ENCODE data around the gene SLC38A8. TPM values are rescaled to one million over a fixed set of nuclear protein-coding genes. Genes with fewer than 3 reads are reported as not detected.

The SLC38A8 gene
- total RNA-seq, 1 donor = not detected

- no peak overlapping the region for H3K4me3 ChIP-seq (ENCODE audit: low read depth, low read length)
- peak; percentile 10 for TF ChIP-seq CTCF (IDR thresholded peaks at IDR 0.05; ENCODE audit: insufficient read depth, low read length)
- no peak for DNase-seq (ENCODE audit: low read depth)
These were observed 45.9 kb downstream of the SLC38A8 start for GRCh38 chr16:83996481-83997252.

- no peak overlapping the region for H3K4me3 ChIP-seq (ENCODE audit: low read depth, low read length)
- TF ChIP-seq CTCF (IDR thresholded peaks at IDR 0.05; ENCODE audit: insufficient read depth, low read length) = no peak
- DNase-seq (ENCODE audit: low read depth) = no peak
These were observed 46.8 kb downstream of the SLC38A8 start for GRCh38 chr16:83995754-83996153.

- no peak overlapping the region for H3K4me3 ChIP-seq (ENCODE audit: low read depth, low read length)
- TF ChIP-seq CTCF (IDR thresholded peaks at IDR 0.05; ENCODE audit: insufficient read depth, low read length) = no peak
- DNase-seq (ENCODE audit: low read depth) = peak; percentile 13
These were observed 47.9 kb downstream of the SLC38A8 start for GRCh38 chr16:83994703-83995102.

- peak; percentile 93 for DNase-seq (ENCODE audit: low read depth)
- no peak overlapping the region for H3K4me3 ChIP-seq (ENCODE audit: low read depth, low read length)
- no peak for TF ChIP-seq CTCF (IDR thresholded peaks at IDR 0.05; ENCODE audit: insufficient read depth, low read length)
These were observed 48.5 kb downstream of the SLC38A8 start for GRCh38 chr16:83994087-83994486.

- no peak for TF ChIP-seq CTCF (IDR thresholded peaks at IDR 0.05; ENCODE audit: insufficient read depth, low read length)
- H3K4me3 ChIP-seq (ENCODE audit: low read depth, low read length) = no peak overlapping the region
- DNase-seq (ENCODE audit: low read depth) = peak; percentile 80
These were observed 50.0 kb downstream of the SLC38A8 start for GRCh38 chr16:83992624-83993023.

GRCh38 chr16:83990492-83990891, 52.1 kb downstream of the SLC38A8 start:
- DNase-seq (ENCODE audit: low read depth) = no peak
- H3K4me3 ChIP-seq (ENCODE audit: low read depth, low read length) = no peak overlapping the region
- TF ChIP-seq CTCF (IDR thresholded peaks at IDR 0.05; ENCODE audit: insufficient read depth, low read length) = no peak

- no peak overlapping the region for H3K4me3 ChIP-seq (ENCODE audit: low read depth, low read length)
- no peak for DNase-seq (ENCODE audit: low read depth)
- no peak for TF ChIP-seq CTCF (IDR thresholded peaks at IDR 0.05; ENCODE audit: insufficient read depth, low read length)
These were observed 53.3 kb downstream of the SLC38A8 start for GRCh38 chr16:83989300-83989699.

All from fibroblast of the aortic adventitia (primary cell).